ENCODE data around the gene CALN1.

- TF ChIP-seq, protein P1, sequence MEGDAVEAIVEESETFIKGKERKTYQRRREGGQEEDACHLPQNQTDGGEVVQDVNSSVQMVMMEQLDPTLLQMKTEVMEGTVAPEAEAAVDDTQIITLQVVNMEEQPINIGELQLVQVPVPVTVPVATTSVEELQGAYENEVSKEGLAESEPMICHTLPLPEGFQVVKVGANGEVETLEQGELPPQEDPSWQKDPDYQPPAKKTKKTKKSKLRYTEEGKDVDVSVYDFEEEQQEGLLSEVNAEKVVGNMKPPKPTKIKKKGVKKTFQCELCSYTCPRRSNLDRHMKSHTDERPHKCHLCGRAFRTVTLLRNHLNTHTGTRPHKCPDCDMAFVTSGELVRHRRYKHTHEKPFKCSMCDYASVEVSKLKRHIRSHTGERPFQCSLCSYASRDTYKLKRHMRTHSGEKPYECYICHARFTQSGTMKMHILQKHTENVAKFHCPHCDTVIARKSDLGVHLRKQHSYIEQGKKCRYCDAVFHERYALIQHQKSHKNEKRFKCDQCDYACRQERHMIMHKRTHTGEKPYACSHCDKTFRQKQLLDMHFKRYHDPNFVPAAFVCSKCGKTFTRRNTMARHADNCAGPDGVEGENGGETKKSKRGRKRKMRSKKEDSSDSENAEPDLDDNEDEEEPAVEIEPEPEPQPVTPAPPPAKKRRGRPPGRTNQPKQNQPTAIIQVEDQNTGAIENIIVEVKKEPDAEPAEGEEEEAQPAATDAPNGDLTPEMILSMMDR (IDR thresholded peaks at IDR 0.05), result no peak
- TF ChIP-seq ZFX (IDR thresholded peaks at IDR 0.05; ENCODE audit: borderline replicate concordance), result no peak
Observed at GRCh38 chr7:72080341-72080766, 331.8 kb downstream of the CALN1 start.

Measured in 22Rv1 (cell line).